IMR-90 (cell line): ENCODE data around the gene UGT3A1. TPM values are rescaled to one million over a fixed set of nuclear protein-coding genes. Genes with fewer than 3 reads are reported as not detected.

Source experiments
- ATAC-seq: fragments of 200-7000 bp; cut with Tn5 transposase; 2 replicates; pipeline ENCODE4 v1.9.1; 2020; ENCODE audit warnings: low read depth, mild to moderate bottlenecking, moderate library complexity
- BruUV-seq: library from RNA; stranded (reverse); fragments of 400-500 nt; replicated peaks from 2 replicates; lab custom pipeline; 2021; lab: Mats Ljungman, UMichigan
- CTCF ChIA-PET: fragments of 300-600 bp; formaldehyde crosslinking; extraction: SDS; loops from one replicate; lab custom pipeline; 2021; ENCODE audit warnings: antibody characterized with exemption; lab: Yijun Ruan, JAX
- POLR2A ChIA-PET: fragments of 300-600 bp; sonication (Branson Sonifier 250); formaldehyde crosslinking; loops from one replicate; lab custom pipeline; 2022; ENCODE audit warnings: antibody characterized with exemption; ENCODE audit not compliant: unreplicated experiment; lab: Charles Lee
- DNase-seq: peaks from one replicate; pipeline ENCODE4 v3.0.0; 2013
- H2AFZ ChIP-seq: replicated peaks from 2 replicates; pipeline ENCODE3; 2013; ENCODE audit warnings: low read length, mild to moderate bottlenecking; ENCODE audit not compliant: poor library complexity
- H2AK5ac ChIP-seq: 2 replicates; pipeline ENCODE4 v1.6.1; 2013; ENCODE audit warnings: low read depth, low read length, inconsistent platforms
- H2AK9ac ChIP-seq: replicated peaks from 2 replicates; pipeline ENCODE3; 2013; ENCODE audit warnings: mild to moderate bottlenecking, low read depth, low read length, moderate library complexity; ENCODE audit not compliant: poor library complexity
- H2BK120ac ChIP-seq: 2 replicates; pipeline ENCODE4 v1.6.1; 2013; ENCODE audit warnings: low read depth, low read length, inconsistent platforms
- H2BK15ac ChIP-seq: 3 replicates; pipeline ENCODE4 v1.6.1; 2013; ENCODE audit warnings: low read depth, low read length, inconsistent platforms
- H2BK20ac ChIP-seq: 2 replicates; pipeline ENCODE4 v1.6.1; 2013; ENCODE audit warnings: low read depth, mild to moderate bottlenecking, inconsistent platforms, low read length, moderate library complexity
- H2BK5ac ChIP-seq: 2 replicates; pipeline ENCODE4 v1.6.1; 2013; ENCODE audit warnings: mild to moderate bottlenecking, low read depth, low read length, inconsistent platforms; ENCODE audit not compliant: poor library complexity, severe bottlenecking
- H3K14ac ChIP-seq: replicated peaks from 2 replicates; pipeline ENCODE4 v1.6.1; 2013; ENCODE audit warnings: low read depth, low read length, inconsistent platforms
- H3K18ac ChIP-seq: 2 replicates; pipeline ENCODE4 v1.6.1; 2013; ENCODE audit warnings: low read depth, low read length, control low read depth
- H3K23ac ChIP-seq: 2 replicates; pipeline ENCODE4 v1.6.1; 2013; ENCODE audit warnings: low read depth, low read length, inconsistent platforms
- H3K27ac ChIP-seq: 2 replicates; pipeline ENCODE4 v1.5.1; 2013; ENCODE audit warnings: mild to moderate bottlenecking, control low read depth, low read length; ENCODE audit not compliant: insufficient read depth
- H3K27me3 ChIP-seq: 2 replicates; pipeline ENCODE4 v1.6.1; 2013; ENCODE audit warnings: low read length; ENCODE audit not compliant: control insufficient read depth, insufficient read depth
- H3K36me3 ChIP-seq: 2 replicates; pipeline ENCODE4 v1.6.1; 2013; ENCODE audit warnings: low read length, mixed read lengths; ENCODE audit not compliant: control insufficient read depth, insufficient read depth
- H3K4ac ChIP-seq: 2 replicates; pipeline ENCODE4 v1.6.1; 2013; ENCODE audit warnings: low read depth, low read length, inconsistent platforms
- H3K4me1 ChIP-seq: 2 replicates; pipeline ENCODE4 v1.6.1; 2013; ENCODE audit warnings: low read length, mixed read lengths; ENCODE audit not compliant: control insufficient read depth, insufficient read depth
- H3K4me2 ChIP-seq: 2 replicates; pipeline ENCODE4 v1.6.1; 2013; ENCODE audit warnings: low read depth, mild to moderate bottlenecking, control low read depth, low read length, moderate library complexity
- H3K4me3 ChIP-seq: 2 replicates; pipeline ENCODE4 v1.5.1; 2013; ENCODE audit warnings: low read depth, mild to moderate bottlenecking, control low read depth, low read length, moderate library complexity; ENCODE audit not compliant: insufficient read depth
- H3K56ac ChIP-seq: 2 replicates; pipeline ENCODE4 v1.6.1; 2013; ENCODE audit warnings: low read length, inconsistent platforms; ENCODE audit not compliant: insufficient read depth; ENCODE audit errors: extremely low read depth
- H3K79me1 ChIP-seq, 2 experiments: 2 replicates each; pipeline ENCODE4 v1.6.1; 2013; ENCODE audit warnings: low read length in 2 of 2, inconsistent platforms in 1 of 2, low read depth in 1 of 2
- H3K9ac ChIP-seq: 2 replicates; pipeline ENCODE4 v1.6.1; 2013; ENCODE audit warnings: low read depth, low read length, control low read depth
- H3K9me1 ChIP-seq: 2 replicates; pipeline ENCODE4 v1.6.1; 2013; ENCODE audit warnings: low read length, inconsistent platforms; ENCODE audit not compliant: insufficient read depth
- H3K9me3 ChIP-seq: 2 replicates; pipeline ENCODE4 v1.6.1; 2013; ENCODE audit warnings: low read length; ENCODE audit not compliant: control insufficient read depth, insufficient read depth
- H4K20me1 ChIP-seq: 2 replicates; pipeline ENCODE4 v1.6.1; 2013; ENCODE audit warnings: low read length, inconsistent platforms; ENCODE audit not compliant: insufficient read depth
- H4K5ac ChIP-seq: 2 replicates; pipeline ENCODE4 v1.6.1; 2013; ENCODE audit warnings: mild to moderate bottlenecking, low read depth, low read length, control low read depth
- H4K8ac ChIP-seq, 2 experiments: 2 replicates each; pipeline ENCODE4 v1.6.1; 2013; ENCODE audit warnings: low read depth in 2 of 2, low read length in 2 of 2, control low read depth in 1 of 2, inconsistent platforms in 1 of 2
- H4K91ac ChIP-seq: 2 replicates; pipeline ENCODE4 v1.6.1; 2013; ENCODE audit warnings: low read depth, low read length, inconsistent platforms; ENCODE audit not compliant: insufficient read depth
- FOS ChIP-seq: fragments of 150-350 bp; IDR thresholded peaks from 2 replicates; pipeline ENCODE4 v1.6.1; 2016; ENCODE audit warnings: low read depth, low read length
- MAFK ChIP-seq: IDR thresholded peaks from 2 replicates; pipeline ENCODE4 v1.6.1; 2012; ENCODE audit warnings: low read depth, low read length, improper control_type of control experiment
- WGBS, 2 experiments: methylation state at CpG; one replicate each; pipeline versions ENCODE4 v1.1.5 to v1.1.7; 2013; ENCODE audit warnings: missing lambda C conversion rate in 2 of 2; ENCODE audit not compliant: insufficient read length in 1 of 2; ENCODE audit errors: extremely low coverage in 2 of 2; 5-methylcytosine and 5-hydroxymethylcytosine counted together
- dilution Hi-C: fragments of 300-500 bp; cut with HindIII; formaldehyde crosslinking; loops from one replicate; pipeline ENCODE4 v1.14.3; 2018; ENCODE audit warnings: low sequenced_read_pairs; ENCODE audit not compliant: unreplicated experiment
- in situ Hi-C: fragments of 300-500 bp; cut with MboI; formaldehyde crosslinking; loops from 3 replicates; pipeline ENCODE4 v1.14.3; 2019; ENCODE audit warnings: low sequenced_read_pairs, inconsistent platforms, mixed read lengths
- intact Hi-C: fragments of 100-400 bp; cut with micrococcal nuclease; formaldehyde crosslinking; loops from 2 replicates; pipeline ENCODE4 v1.10.0; 2022
- polyA plus RNA-seq, 3 experiments: library from polyadenylated mRNA; depleted of rRNA; stranded (reverse); fragments of >200 nt; gene quantifications; 2 replicates each; pipeline ENCODE4 v1.2.3, GENCODE V29; 2012; ENCODE audit warnings: low replicate concordance in 1 of 3
- total RNA-seq: library from RNA; depleted of rRNA; stranded (reverse); fragments of >200 nt; gene quantifications from 2 replicates; pipeline ENCODE4 v1.2.3, GENCODE V29; 2012; rRNA removed

Gene UGT3A1
- total and polyA plus RNA-seq, 2 of the 4 experiments (the other 2 are of a cell fraction), result not detected

GRCh38 chr5:35902046-35902672 is 89.0 kb downstream of the UGT3A1 start:
- Histone ChIP-seq H4K5ac (no peak overlapping the region), H2AK9ac (no peak overlapping the region), H2BK20ac (no peak overlapping the region; the same call in 1 of the 2 replicates), H2BK15ac (no peak overlapping the region), H3K23ac (no peak overlapping the region), H2BK120ac (no peak overlapping the region), H4K91ac (no peak overlapping the region), H3K36me3 (no peaks in the 10 kb centered on the region), H3K18ac (peak overlapping the region; percentile 37; the same call in 1 of the 2 replicates), H2BK5ac (no peak overlapping the region), H3K14ac (no peak overlapping the region), H3K9ac (no peak overlapping the region), H3K9me3 (no peaks in the 10 kb centered on the region), H3K4me3 (no peak overlapping the region), H2AFZ (no peak overlapping the region), H3K4me1 (peaks cover 3% of the 10 kb centered on the region), H4K8ac (no peak overlapping the region), H4K20me1 (no peaks in the 10 kb centered on the region), H3K4me2 (0 out of 2 replicates have a peak overlapping the region, but pooled peaks have one; percentile 11), H3K56ac (no peak overlapping the region), H2AK5ac (no peak overlapping the region), H3K79me1 (no peaks in the 10 kb centered on the region), H3K9me1 (no peaks in the 10 kb centered on the region), H3K4ac (no peak overlapping the region), H3K27ac (no peak overlapping the region), H3K27me3 (no peaks in the 10 kb centered on the region)
- peak; percentile 84 for ATAC-seq
- no TSS peak for BruUV-seq
- no CpG with 5 or more reads among the region's 2 CpGs for WGBS, 2 experiments
- dilution Hi-C loops, result no loop called here
- intact Hi-C loops, result no loop called here
- in situ Hi-C loops, result no loop called here
- DNase-seq, result peak; percentile 62
- POLR2A ChIA-PET, result no interaction called here
- CTCF ChIA-PET, result interaction anchor here (0.7 kb wide), 1 partner anchor 9 kb away, joined by 3 read pairs; no protein-coding TSS in a partner anchor
- TF ChIP-seq FOS (0 out of 2 replicates have a peak, but pooled peaks have one; percentile 16), MAFK (no peak)

Other genes with a start within 250 kb of the UGT3A1 start
- gene IL7R, start 134.5 kb downstream of the UGT3A1 start, total RNA-seq, result 56.9 and 71.7 TPM in 2 replicates
- 39.0 and 40.7 TPM in 2 replicates for gene IL7R, start 134.5 kb downstream of the UGT3A1 start, polyA plus RNA-seq (2012; rRNA removed)
- not detected in 2 replicates for gene CAPSL, start 52.8 kb downstream of the UGT3A1 start, total RNA-seq
- gene CAPSL, start 52.8 kb downstream of the UGT3A1 start, polyA plus RNA-seq (2012; rRNA removed), result 0.09 TPM in 1 of 2 replicates, not detected in the other
- gene UGT3A2, start 75.5 kb upstream of the UGT3A1 start, total RNA-seq, result not detected in 2 replicates
- gene UGT3A2, start 75.5 kb upstream of the UGT3A1 start, polyA plus RNA-seq (2012; rRNA removed), result not detected in 2 replicates
- gene LMBRD2, start 160.5 kb upstream of the UGT3A1 start, total RNA-seq, result 5.2 and 11.4 TPM in 2 replicates
- 1.3 and 1.8 TPM in 2 replicates for gene LMBRD2, start 160.5 kb upstream of the UGT3A1 start, polyA plus RNA-seq (2012; rRNA removed)
- 72.5 and 92.1 TPM in 2 replicates for gene SKP2, start 160.7 kb upstream of the UGT3A1 start, total RNA-seq
- 19.9 and 23.3 TPM in 2 replicates for gene SKP2, start 160.7 kb upstream of the UGT3A1 start, polyA plus RNA-seq (2012; rRNA removed)